ENCODE results near the gene TAF11L13.
"Not testable (repeated sequence)": the region's sequence is repeated elsewhere in the genome, so short reads cannot be mapped to it uniquely, and the experiment has no call there.

Gene TAF11L13

GRCh38 chr5:17631788-17632187, at the start of gene TAF11L13:
TAF11L13 (plus strand) TSS chr5:17632088.
- DNase-seq, result not testable (repeated sequence)

GRCh38 chr5:17585658-17586057, 46.2 kb upstream of the TAF11L13 start, which contains the start of gene TAF11L7:
TAF11L7 (minus strand) TSS chr5:17585758.
- not testable (repeated sequence) for DNase-seq

- not testable (repeated sequence) for DNase-seq
Observed at GRCh38 chr5:17590860-17591259, 41.0 kb upstream of the TAF11L13 start, which contains the start of gene TAF11L8. TAF11L8 (minus strand) TSS chr5:17590960.

GRCh38 chr5:17594255-17594654, 37.6 kb upstream of the TAF11L13 start, which contains the start of gene TAF11L9:
TAF11L9 (minus strand) TSS chr5:17594394.
- not testable (repeated sequence) for DNase-seq

GRCh38 chr5:17597728-17598127, 34.2 kb upstream of the TAF11L13 start, which contains the start of gene TAF11L10:
TAF11L10 (minus strand) TSS chr5:17597828.
- DNase-seq, result not testable (repeated sequence)

- not testable (repeated sequence) for DNase-seq
Observed at GRCh38 chr5:17603880-17604279, 28.0 kb upstream of the TAF11L13 start, which contains the start of gene TAF11L11. TAF11L11 (plus strand) TSS chr5:17604183.

- DNase-seq, result no peak
Observed at GRCh38 chr5:17604951-17605350, 26.9 kb upstream of the TAF11L13 start.

GRCh38 chr5:17607461-17607860, 24.4 kb upstream of the TAF11L13 start:
- not testable (repeated sequence) for DNase-seq

- not testable (repeated sequence) for DNase-seq
Observed at GRCh38 chr5:17610092-17610491, 21.8 kb upstream of the TAF11L13 start, which contains the start of gene TAF11L12. TAF11L12 (plus strand) TSS chr5:17610392.

- DNase-seq, result no peak
Observed at GRCh38 chr5:17614872-17615605, 16.8 kb upstream of the TAF11L13 start.

- DNase-seq, result no peak
Observed at GRCh38 chr5:17619354-17619753, 12.5 kb upstream of the TAF11L13 start.

GRCh38 chr5:17620627-17621026, 11.3 kb upstream of the TAF11L13 start:
- no peak for DNase-seq

- DNase-seq, result no peak
Observed at GRCh38 chr5:17625686-17626085, 6.2 kb upstream of the TAF11L13 start.

- DNase-seq, result no peak
Observed at GRCh38 chr5:17634160-17634559, 2.3 kb downstream of the TAF11L13 start, which contains the start of gene TAF11L14. TAF11L14 (plus strand) TSS chr5:17634460.

- not testable (repeated sequence) for DNase-seq
Observed at GRCh38 chr5:17649232-17649631, 17.3 kb downstream of the TAF11L13 start.

- not testable (repeated sequence) for DNase-seq
Observed at GRCh38 chr5:17655201-17655759, 23.4 kb downstream of the TAF11L13 start.

- DNase-seq, result no peak
Observed at GRCh38 chr5:17655921-17656320, 24.0 kb downstream of the TAF11L13 start.

- no peak for DNase-seq
Observed at GRCh38 chr5:17663182-17663581, 31.3 kb downstream of the TAF11L13 start.

- DNase-seq, result no peak
Observed at GRCh38 chr5:17665836-17666235, 33.9 kb downstream of the TAF11L13 start.

- no peak for DNase-seq
Observed at GRCh38 chr5:17666726-17667235, 34.9 kb downstream of the TAF11L13 start.

- DNase-seq, result no peak
Observed at GRCh38 chr5:17670353-17670752, 38.5 kb downstream of the TAF11L13 start.

- DNase-seq, result peak; percentile 7
Observed at GRCh38 chr5:17678751-17679324, 47.0 kb downstream of the TAF11L13 start.

- DNase-seq, result no peak
Observed at GRCh38 chr5:17679597-17680203, 47.8 kb downstream of the TAF11L13 start.

Data from retina (tissue), 1 donor.